Thoracic aorta (tissue), 2 donors: ENCODE data around the gene NGDN. TPM values are rescaled to one million over a fixed set of nuclear protein-coding genes. Genes with fewer than 3 reads are reported as not detected.

Source experiments
- ATAC-seq: fragments of 150-250 bp; one replicate; pipeline ENCODE4 v1.8.0; 2017; ENCODE audit warnings: low read depth; ENCODE audit not compliant: insufficient number of reproducible peaks, low FRiP score
- DNase-seq: peaks from one replicate; pipeline ENCODE4 v3.0.0-alpha.2; 2020; ENCODE audit warnings: low spot score
- H3K27ac ChIP-seq, 2 donors: fragments of 200-600 bp; sonication (generic); 1 replicate in 1 of 2; 2 replicates in 1 of 2; pipeline ENCODE4 v1.5.1; 2016; ENCODE audit warnings: mild to moderate bottlenecking in 2 of 2, moderate library complexity in 2 of 2
- H3K27me3 ChIP-seq: fragments of 200-600 bp; sonication (generic); replicated peaks from 2 replicates; pipeline ENCODE4 v1.6.0; 2016; ENCODE audit warnings: mild to moderate bottlenecking; ENCODE audit not compliant: insufficient read depth
- H3K36me3 ChIP-seq: fragments of 200-600 bp; sonication (generic); one replicate; pipeline ENCODE4 v1.5.1; 2016
- H3K4me1 ChIP-seq, 2 donors: fragments of 200-600 bp; sonication (generic); 1 replicate in 1 of 2; 2 replicates in 1 of 2; pipeline versions ENCODE4 v1.5.1 to v1.6.0; 2016; ENCODE audit warnings: low read depth in 2 of 2, mild to moderate bottlenecking in 1 of 2; ENCODE audit not compliant: control insufficient read depth in 1 of 2
- H3K4me3 ChIP-seq: fragments of 200-600 bp; sonication (generic); 2 replicates; pipeline ENCODE4 v1.5.1; 2016; ENCODE audit warnings: mild to moderate bottlenecking
- H3K9me3 ChIP-seq: fragments of 200-600 bp; sonication (generic); 2 replicates; pipeline ENCODE4 v1.5.1; 2016
- total RNA-seq, 2 donors: library from RNA; depleted of rRNA; stranded (reverse); fragments of >200 nt; gene quantifications; one replicate each; pipeline versions ENCODE4 v1.1.0 to v1.2.3, GENCODE V29; 2016
- TF ChIP-seq, protein P1 (sequence below): fragments of 200-600 bp; sonication (generic); IDR thresholded peaks from one replicate; pipeline ENCODE4 v1.5.1; 2019; ENCODE audit warnings: antibody characterized with exemption

The NGDN gene
- total RNA-seq, 2 donors from 2014 or later, result 29.1 to 46.3 TPM

DNA sequence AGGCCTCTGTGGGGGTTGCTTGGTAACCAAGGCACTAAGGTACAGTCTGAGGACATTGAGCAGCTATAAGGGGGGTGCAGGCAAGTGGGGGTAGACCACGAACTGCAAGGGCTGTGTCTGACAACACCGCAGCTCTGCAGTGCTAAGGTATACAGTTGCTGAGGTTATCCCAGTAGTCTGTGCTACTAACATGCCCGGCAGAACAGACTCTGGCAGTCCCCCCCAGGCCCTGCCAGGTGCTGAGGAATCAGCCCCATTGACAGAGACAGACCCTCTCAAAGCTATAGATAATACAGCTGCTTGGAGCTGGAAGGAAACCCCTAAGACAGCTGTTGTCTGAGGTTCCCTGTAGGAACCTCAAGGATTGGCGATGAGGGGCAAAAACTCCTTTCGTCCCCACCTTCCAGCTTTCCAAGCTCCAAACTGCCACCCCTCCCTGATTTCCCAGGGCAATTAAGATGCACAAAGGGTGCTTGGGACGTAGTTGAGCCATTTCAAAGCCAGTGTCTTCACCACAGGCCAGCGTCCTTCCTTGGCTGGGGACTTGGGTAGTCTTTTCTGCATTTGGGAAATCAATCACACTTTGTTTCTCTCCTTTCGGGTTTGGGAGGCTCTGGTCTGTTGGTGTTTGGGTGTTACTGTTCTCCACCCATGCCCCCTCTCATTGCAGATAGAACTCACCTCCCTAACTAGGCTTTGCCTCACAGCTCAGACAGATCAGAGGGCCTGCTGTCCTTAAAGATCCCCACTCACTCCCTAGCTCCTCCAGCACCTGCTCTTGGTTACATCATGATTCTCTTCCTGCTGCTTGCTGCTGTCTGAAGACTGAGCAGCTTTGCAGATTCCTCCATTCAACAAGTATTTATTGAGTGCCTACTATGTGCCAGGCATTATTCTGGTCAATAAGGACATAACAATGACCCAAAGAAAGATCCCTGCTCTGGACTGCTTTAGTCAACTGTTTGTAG lies 32.1 kb upstream of the NGDN start:
- H3K27ac ChIP-seq, result no peak overlapping the region
- no peaks in the 10 kb centered on the region for H3K4me1 ChIP-seq
- ATAC-seq, result no peak

DNA sequence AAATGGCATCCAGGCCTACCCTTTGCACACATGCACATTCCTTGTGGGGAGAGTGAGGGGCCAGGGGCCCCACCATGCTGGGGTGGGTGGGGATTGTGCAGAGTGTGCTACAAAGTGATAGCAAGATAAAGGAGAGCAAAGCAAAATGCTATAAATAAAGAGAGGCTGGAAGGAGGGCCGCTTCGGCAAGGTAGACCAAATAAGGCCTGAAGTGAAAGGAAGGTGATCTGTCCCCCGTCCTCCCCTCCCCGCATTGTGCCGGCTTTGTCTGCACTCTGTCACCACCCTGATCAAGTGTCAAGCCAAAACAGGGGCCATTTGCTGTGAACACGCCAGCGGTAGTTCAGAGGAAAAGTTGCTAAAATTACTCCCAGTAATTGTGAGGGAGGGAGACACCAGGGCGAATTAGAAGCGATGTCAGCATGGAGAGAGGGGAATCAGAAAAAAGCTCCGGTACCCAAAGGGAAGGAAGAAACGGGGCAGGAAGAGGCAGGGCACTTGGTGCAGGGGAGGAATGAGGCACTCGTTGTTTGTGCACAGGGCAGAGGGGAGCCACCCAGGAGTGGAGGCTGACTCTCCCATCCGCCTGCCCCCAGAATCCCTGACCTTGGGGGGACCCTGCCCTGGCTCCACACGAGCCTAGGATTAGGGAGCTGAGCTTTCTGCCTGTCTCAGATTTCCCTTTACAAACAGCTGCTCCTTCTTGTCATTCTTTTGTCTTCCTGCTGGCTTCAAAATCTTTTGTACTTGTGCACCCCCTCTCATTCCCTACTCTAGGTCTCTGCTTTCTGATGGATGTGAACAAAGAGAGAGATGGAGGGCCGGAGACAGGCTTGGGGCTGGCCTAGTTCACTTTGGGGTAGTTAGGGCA lies 31.2 kb upstream of the NGDN start:
- TF ChIP-seq, protein P1, sequence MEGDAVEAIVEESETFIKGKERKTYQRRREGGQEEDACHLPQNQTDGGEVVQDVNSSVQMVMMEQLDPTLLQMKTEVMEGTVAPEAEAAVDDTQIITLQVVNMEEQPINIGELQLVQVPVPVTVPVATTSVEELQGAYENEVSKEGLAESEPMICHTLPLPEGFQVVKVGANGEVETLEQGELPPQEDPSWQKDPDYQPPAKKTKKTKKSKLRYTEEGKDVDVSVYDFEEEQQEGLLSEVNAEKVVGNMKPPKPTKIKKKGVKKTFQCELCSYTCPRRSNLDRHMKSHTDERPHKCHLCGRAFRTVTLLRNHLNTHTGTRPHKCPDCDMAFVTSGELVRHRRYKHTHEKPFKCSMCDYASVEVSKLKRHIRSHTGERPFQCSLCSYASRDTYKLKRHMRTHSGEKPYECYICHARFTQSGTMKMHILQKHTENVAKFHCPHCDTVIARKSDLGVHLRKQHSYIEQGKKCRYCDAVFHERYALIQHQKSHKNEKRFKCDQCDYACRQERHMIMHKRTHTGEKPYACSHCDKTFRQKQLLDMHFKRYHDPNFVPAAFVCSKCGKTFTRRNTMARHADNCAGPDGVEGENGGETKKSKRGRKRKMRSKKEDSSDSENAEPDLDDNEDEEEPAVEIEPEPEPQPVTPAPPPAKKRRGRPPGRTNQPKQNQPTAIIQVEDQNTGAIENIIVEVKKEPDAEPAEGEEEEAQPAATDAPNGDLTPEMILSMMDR, result no peak
- Histone ChIP-seq H3K4me3 (no peak overlapping the region), H3K27ac (no peak overlapping the region), H3K27me3 (no peaks in the 10 kb centered on the region), H3K4me1 (no peaks in the 10 kb centered on the region), H3K36me3 (no peaks in the 10 kb centered on the region), H3K9me3 (no peaks in the 10 kb centered on the region)
- ATAC-seq, result no peak
- DNase-seq, result no peak

More for the DNA sequence above, 32.1 kb upstream of the NGDN start:
- Histone ChIP-seq H3K4me3 (no peak overlapping the region), H3K36me3 (no peaks in the 10 kb centered on the region), H3K27me3 (no peaks in the 10 kb centered on the region), H3K9me3 (no peaks in the 10 kb centered on the region)
- DNase-seq, result no peak
- TF ChIP-seq, protein P1, result no peak

DNA sequence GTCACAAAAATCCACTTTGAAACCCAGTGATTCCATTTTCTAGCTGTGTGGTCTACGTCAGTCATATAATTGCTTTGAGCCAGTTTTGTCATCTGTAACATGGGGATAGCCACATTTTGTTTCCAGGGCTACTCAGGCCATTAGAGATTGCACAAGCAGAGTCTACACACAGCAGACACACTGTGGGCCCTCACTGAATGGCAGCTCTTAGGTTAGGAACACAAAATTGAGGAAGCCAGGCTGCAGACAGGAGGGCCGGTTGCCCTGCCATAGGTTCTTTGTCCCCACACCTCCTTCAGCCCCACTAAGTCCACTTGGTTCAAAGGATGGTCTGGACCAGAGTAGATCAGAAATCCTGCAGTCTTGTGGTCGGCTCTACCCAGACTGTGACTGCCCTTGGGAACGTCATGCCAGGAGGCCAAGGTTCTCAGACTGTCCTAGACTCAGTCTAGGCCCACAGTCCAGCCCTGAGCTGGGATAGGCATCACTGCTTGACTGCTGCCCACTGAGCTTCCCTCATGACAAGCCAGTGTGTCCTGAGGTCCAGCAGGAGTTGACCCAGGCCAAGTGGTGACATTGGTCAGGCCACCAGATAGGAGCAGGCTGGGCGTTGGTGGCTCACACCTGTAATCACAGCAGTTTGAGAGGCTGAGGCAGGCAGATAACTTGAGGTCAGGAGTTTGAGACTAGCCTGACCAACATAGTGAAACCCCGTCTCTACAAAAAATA lies 30.2 kb upstream of the NGDN start:
- no peak overlapping the region for H3K4me3 ChIP-seq
- no peaks in the 10 kb centered on the region for H3K27me3 ChIP-seq
- H3K27ac ChIP-seq, result no peak overlapping the region
- DNase-seq, result no peak
- TF ChIP-seq, protein P1, result no peak
- ATAC-seq, result no peak
- no peaks in the 10 kb centered on the region for H3K9me3 ChIP-seq
- H3K4me1 ChIP-seq, result no peaks in the 10 kb centered on the region
- H3K36me3 ChIP-seq, result no peaks in the 10 kb centered on the region

DNA sequence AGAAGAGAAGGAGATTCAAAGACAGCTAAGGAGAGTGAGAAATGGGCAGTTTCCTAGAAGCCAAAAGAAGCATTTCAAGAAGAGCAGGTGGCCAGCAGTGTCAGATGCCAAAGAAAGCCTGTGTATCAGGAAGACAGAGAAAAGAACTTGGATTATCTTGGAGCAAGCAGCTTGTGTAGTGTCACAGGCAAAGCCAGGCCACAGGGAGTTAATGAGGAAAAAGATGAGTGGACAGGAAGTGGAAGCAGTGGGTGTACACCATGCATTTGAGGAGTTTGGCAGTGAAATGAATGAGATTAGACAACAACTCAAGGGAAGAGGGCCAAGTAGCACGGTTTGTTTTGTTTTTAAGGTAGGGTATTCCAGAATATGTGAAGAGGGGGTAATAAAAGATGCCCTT lies 28.4 kb upstream of the NGDN start:
- Histone ChIP-seq H3K36me3 (no peaks in the 10 kb centered on the region), H3K4me3 (no peak overlapping the region), H3K9me3 (no peaks in the 10 kb centered on the region), H3K27ac (no peak overlapping the region), H3K27me3 (no peaks in the 10 kb centered on the region), H3K4me1 (no peaks in the 10 kb centered on the region)
- TF ChIP-seq, protein P1, result no peak
- DNase-seq (no peak), ATAC-seq (no peak)
